Measurements from ENCODE around the gene BCORL1. TPM values are rescaled to one million over a fixed set of nuclear protein-coding genes. Genes with fewer than 3 reads are reported as not detected.

BCORL1 gene
- total and polyA plus RNA-seq, 2 of the 4 experiments (the other 2 are of a cell fraction), result 0.54 to 1.6 TPM

- BruUV-seq (replicated peaks), result no TSS peak
- no CpG with 5 or more reads among the region's 3 CpGs for WGBS, 2 experiments (ENCODE audit: extremely low coverage in 2 of 2, insufficient read length in 1 of 2)
- POLR2A ChIA-PET (ENCODE audit: unreplicated experiment), result no interaction called here
- H4K8ac ChIP-seq (ENCODE audit: low read depth in 2 of 2, low read length in 2 of 2), result no peak overlapping the region
- H2AK9ac ChIP-seq (replicated peaks; ENCODE audit: low read depth, low read length, poor library complexity), result no peak overlapping the region
- H2AFZ ChIP-seq (replicated peaks; ENCODE audit: low read length, poor library complexity), result no peak overlapping the region
- in situ Hi-C loops (cut with MboI; ENCODE audit: low sequenced_read_pairs) (no loop called here), intact Hi-C loops (cut with micrococcal nuclease) (no loop called here), dilution Hi-C loops (cut with HindIII; ENCODE audit: low sequenced_read_pairs, unreplicated experiment) (no loop called here)
- no peak overlapping the region for H3K4me3 ChIP-seq (ENCODE audit: insufficient read depth, low read depth, low read length)
- TF ChIP-seq FOS (IDR thresholded peaks at IDR 0.05; ENCODE audit: low read depth, low read length) (no peak), MAFK (IDR thresholded peaks at IDR 0.05; ENCODE audit: low read depth, low read length) (no peak), CHD1 (IDR thresholded peaks at IDR 0.05; ENCODE audit: low read depth, low read length) (no peak), BHLHE40 (IDR thresholded peaks at IDR 0.05; ENCODE audit: low read depth, low read length) (no peak), NFE2L2 (IDR thresholded peaks at IDR 0.05; ENCODE audit: low read depth, low read length) (no peak), RAD21 (IDR thresholded peaks at IDR 0.05; ENCODE audit: low read length) (no peak), CEBPB (IDR thresholded peaks at IDR 0.05; ENCODE audit: low read depth, low read length) (no peak), CTCF (conservative IDR thresholded peaks at IDR 0.05; ENCODE audit: low read depth, low read length) (no peak), ELK1 (IDR thresholded peaks at IDR 0.05; ENCODE audit: borderline replicate concordance, low read depth, low read length) (no peak), MAZ (IDR thresholded peaks at IDR 0.05; ENCODE audit: borderline replicate concordance, low read depth, low read length) (no peak), SMC3 (IDR thresholded peaks at IDR 0.05; ENCODE audit: low read depth, low read length) (no peak), RFX5 (IDR thresholded peaks at IDR 0.05; ENCODE audit: low read depth, low read length) (no peak), RCOR1 (IDR thresholded peaks at IDR 0.05; ENCODE audit: insufficient replicate concordance, low read length) (no peak)
- H3K9ac ChIP-seq (ENCODE audit: low read depth, low read length), result no peak overlapping the region
- no peak overlapping the region for H4K91ac ChIP-seq (ENCODE audit: insufficient read depth, low read depth, low read length)
- no peak overlapping the region for H3K4ac ChIP-seq (ENCODE audit: low read depth, low read length)
- no peak overlapping the region for H2BK120ac ChIP-seq (ENCODE audit: low read depth, low read length)
- no peak overlapping the region for H2BK15ac ChIP-seq (ENCODE audit: low read depth, low read length)
- no peak overlapping the region for H2BK5ac ChIP-seq (ENCODE audit: low read depth, low read length, poor library complexity, severe bottlenecking)
- H3K4me1 ChIP-seq (ENCODE audit: control insufficient read depth, insufficient read depth, low read length), result peaks cover 14% of the 10 kb centered on the region
- peaks cover 6 to 47% of the 10 kb centered on the region in 2 experiments for H3K79me1 ChIP-seq (ENCODE audit: low read depth in 1 of 2, low read length in 2 of 2)
- H3K27me3 ChIP-seq (ENCODE audit: control insufficient read depth, insufficient read depth, low read length), result no peaks in the 10 kb centered on the region
- H3K9me3 ChIP-seq (ENCODE audit: control insufficient read depth, insufficient read depth, low read length), result no peaks in the 10 kb centered on the region
- no peak overlapping the region for H3K27ac ChIP-seq (ENCODE audit: insufficient read depth, low read length)
- H4K20me1 ChIP-seq (ENCODE audit: insufficient read depth, low read length), result peaks cover 57% of the 10 kb centered on the region
- no peaks in the 10 kb centered on the region for H3K36me3 ChIP-seq (ENCODE audit: control insufficient read depth, insufficient read depth, low read length)
- H3K23ac ChIP-seq (ENCODE audit: low read depth, low read length), result no peak overlapping the region
- H2BK20ac ChIP-seq (ENCODE audit: low read depth, low read length), result no peak overlapping the region
- DNase-seq (no peak), ATAC-seq (ENCODE audit: low read depth) (no peak)
- no peak overlapping the region for H2AK5ac ChIP-seq (ENCODE audit: low read depth, low read length)
- no peak overlapping the region for H4K5ac ChIP-seq (ENCODE audit: low read depth, low read length)
- H3K14ac ChIP-seq (replicated peaks; ENCODE audit: low read depth, low read length), result no peak overlapping the region
- H3K4me2 ChIP-seq (ENCODE audit: low read depth, low read length), result no peak overlapping the region
- CTCF ChIA-PET, result no interaction called here
- H3K18ac ChIP-seq (ENCODE audit: low read depth, low read length), result no peak overlapping the region
- H3K56ac ChIP-seq (ENCODE audit: extremely low read depth, insufficient read depth, low read length), result no peak overlapping the region
- H3K9me1 ChIP-seq (ENCODE audit: insufficient read depth, low read length), result peaks cover 14% of the 10 kb centered on the region; the same call in 1 of the 2 replicates
Measured at GRCh38 chrX:130103605-130104004, 121.2 kb downstream of the BCORL1 start.

Data from IMR-90 (cell line).